ENCODE measurements around the gene WBP2NL.
A peak's percentile ranks its signal among the peaks of the same experiment; 100 is the strongest.

WBP2NL gene

DNA sequence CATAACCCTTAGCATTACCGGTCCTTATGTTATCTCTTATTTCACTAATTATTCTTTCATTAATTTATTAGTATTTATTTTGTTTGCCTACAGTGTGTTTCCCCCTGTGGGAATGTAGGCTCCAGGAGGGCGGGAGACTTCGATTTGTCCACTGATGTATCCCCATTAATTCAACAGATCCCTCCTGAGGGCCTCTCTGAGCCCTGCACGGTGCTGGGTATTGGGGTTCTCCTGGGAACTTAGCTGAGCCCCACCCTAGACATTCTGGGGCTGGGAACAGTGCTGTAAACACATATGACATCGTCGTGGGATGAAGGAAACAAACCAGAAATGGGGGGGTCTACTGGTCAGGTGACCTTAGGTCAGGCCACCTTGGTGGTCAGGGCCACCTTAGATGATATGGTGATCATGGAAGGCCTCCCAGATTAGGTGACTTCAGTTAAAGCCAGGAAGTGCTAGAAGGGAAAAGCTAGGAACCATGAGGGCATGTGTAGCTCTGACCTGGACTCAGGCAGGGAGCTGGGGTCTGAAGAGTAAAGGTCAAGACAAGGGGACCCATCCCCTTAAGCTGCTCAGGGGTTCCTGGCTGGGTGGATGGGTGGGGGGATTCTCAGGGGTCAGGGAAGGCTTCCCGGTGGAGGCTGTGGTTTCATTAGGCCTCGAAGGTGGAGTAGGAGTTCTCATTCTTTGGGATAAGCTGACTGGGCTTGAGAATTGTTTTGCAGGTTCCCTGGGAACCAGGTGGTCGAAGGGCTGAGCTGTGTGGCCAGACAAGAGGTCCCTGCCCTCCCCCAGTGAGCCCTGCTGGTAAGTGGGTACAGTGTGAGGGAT lies 76.5 kb downstream of the WBP2NL start:
- H2BK15ac ChIP-seq (ENCODE audit: low read depth, poor library complexity, severe bottlenecking) = no peak overlapping the region
- H3K36me3 ChIP-seq (ENCODE audit: control insufficient read depth in 1 of 2, insufficient read depth in 2 of 2, low read depth in 1 of 2, low read length in 2 of 2) = peaks cover 0 to 28% of the 10 kb centered on the region in 2 experiments
- H3K9me3 ChIP-seq (ENCODE audit: control insufficient read depth, low read length) = no peaks in the 10 kb centered on the region
- H2BK12ac ChIP-seq (ENCODE audit: low read length in 2 of 2) = no peak overlapping the region
- H2AFZ ChIP-seq (ENCODE audit: low read depth, low read length) = no peak overlapping the region
- H3K4me1 ChIP-seq (ENCODE audit: control insufficient read depth, insufficient read depth, low read depth, low read length) = peaks cover 14% of the 10 kb centered on the region
- H3K9ac ChIP-seq (ENCODE audit: low read length) = peak overlapping the region; percentile 94
- H3K4me2 ChIP-seq (ENCODE audit: low read length, poor library complexity, severe bottlenecking) = no peak overlapping the region
- H3K79me1 ChIP-seq (replicated peaks; ENCODE audit: low read length, poor library complexity, severe bottlenecking) = no peaks in the 10 kb centered on the region
- peak overlapping the region in 1 of 2 experiments; percentile 82 for H3K4me3 ChIP-seq (ENCODE audit: insufficient read depth in 1 of 2, low read depth in 1 of 2, low read length in 2 of 2)
- no peak overlapping the region for H3K27ac ChIP-seq (ENCODE audit: low read length, poor library complexity, severe bottlenecking)
- no peak overlapping the region for H4K8ac ChIP-seq (ENCODE audit: low read length)
- H3K23ac ChIP-seq (ENCODE audit: low read length in 2 of 2) = no peak overlapping the region
- no peak for DNase-seq
- no peak overlapping the region for H2BK5ac ChIP-seq (ENCODE audit: low read depth, low read length, poor library complexity, severe bottlenecking)
- no peak overlapping the region for H4K91ac ChIP-seq (ENCODE audit: low read length)
- no peak overlapping the region for H3K14ac ChIP-seq (ENCODE audit: low read length in 2 of 2)
- no peak overlapping the region for H3K18ac ChIP-seq (ENCODE audit: low read depth in 1 of 2, low read length in 2 of 2)
- H2BK120ac ChIP-seq (ENCODE audit: low read depth, low read length) = no peak overlapping the region
- H3K27me3 ChIP-seq (ENCODE audit: control insufficient read depth in 1 of 2, insufficient read depth in 1 of 2, low read length in 2 of 2) = no peaks in the 10 kb centered on the region
- H2AK5ac ChIP-seq (ENCODE audit: low read length, severe bottlenecking) = no peak overlapping the region
- H3K4ac ChIP-seq (ENCODE audit: low read depth in 1 of 2, low read length in 2 of 2) = no peak overlapping the region
- 94% methylated on average over 8 of the region's 9 CpGs for WGBS

DNA sequence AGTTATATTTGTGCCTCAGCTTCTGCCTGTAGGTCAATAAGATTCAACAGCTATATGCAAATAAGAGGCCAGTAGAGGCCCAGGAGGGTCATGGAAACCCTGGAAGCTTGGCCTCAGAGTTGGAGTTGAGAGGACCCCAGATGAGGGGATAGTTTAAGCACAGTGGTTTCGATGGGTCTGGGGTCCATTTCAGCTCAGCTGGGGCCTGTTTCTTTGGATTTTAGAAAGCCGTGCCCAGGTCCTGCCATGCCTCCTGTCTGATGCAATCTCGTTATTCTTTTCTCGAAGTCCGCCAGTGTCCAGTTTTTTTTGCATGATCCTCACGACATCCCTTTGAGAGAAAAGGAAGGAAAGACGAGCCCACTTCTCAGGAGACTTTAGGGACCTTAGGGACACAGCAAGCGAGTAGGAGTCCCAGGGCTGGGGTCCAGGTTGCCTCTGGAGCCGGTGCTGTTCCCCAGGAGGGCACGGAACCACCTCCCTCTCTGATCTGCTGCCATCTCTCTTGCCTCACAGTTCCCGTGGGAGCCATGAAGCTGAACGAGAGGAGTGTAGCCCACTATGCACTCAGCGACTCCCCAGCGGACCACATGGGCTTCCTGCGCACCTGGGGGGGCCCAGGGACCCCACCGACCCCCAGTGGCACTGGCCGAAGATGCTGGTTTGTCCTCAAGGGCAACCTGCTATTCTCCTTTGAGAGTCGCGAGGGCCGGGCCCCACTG lies 78.3 kb downstream of the WBP2NL start:
- DNase-seq = no peak
- Histone ChIP-seq H4K8ac (ENCODE audit: low read length) (no peak overlapping the region), H3K4me1 (ENCODE audit: control insufficient read depth, insufficient read depth, low read depth, low read length) (peaks cover 8% of the 10 kb centered on the region), H4K91ac (ENCODE audit: low read length) (no peak overlapping the region), H2BK5ac (ENCODE audit: low read depth, low read length, poor library complexity, severe bottlenecking) (no peak overlapping the region), H3K79me1 (replicated peaks; ENCODE audit: low read length, poor library complexity, severe bottlenecking) (peaks cover 5% of the 10 kb centered on the region), H3K9ac (ENCODE audit: low read length) (no peak overlapping the region), H3K27me3 (ENCODE audit: control insufficient read depth in 1 of 2, insufficient read depth in 1 of 2, low read length in 2 of 2) (no peaks in the 10 kb centered on the region), H2AK5ac (ENCODE audit: low read length, severe bottlenecking) (no peak overlapping the region), H3K4me3 (ENCODE audit: insufficient read depth in 1 of 2, low read depth in 1 of 2, low read length in 2 of 2) (no peak overlapping the region), H3K4me2 (ENCODE audit: low read length, poor library complexity, severe bottlenecking) (no peak overlapping the region), H3K9me3 (ENCODE audit: control insufficient read depth, low read length) (no peaks in the 10 kb centered on the region), H3K36me3 (ENCODE audit: control insufficient read depth in 1 of 2, insufficient read depth in 2 of 2, low read depth in 1 of 2, low read length in 2 of 2) (peaks cover 0 to 30% of the 10 kb centered on the region in 2 experiments), H2BK120ac (ENCODE audit: low read depth, low read length) (no peak overlapping the region), H3K14ac (ENCODE audit: low read length in 2 of 2) (no peak overlapping the region), H3K4ac (ENCODE audit: low read depth in 1 of 2, low read length in 2 of 2) (no peak overlapping the region), H3K23ac (ENCODE audit: low read length in 2 of 2) (no peak overlapping the region), H3K27ac (ENCODE audit: low read length, poor library complexity, severe bottlenecking) (no peak overlapping the region), H2AFZ (ENCODE audit: low read depth, low read length) (no peak overlapping the region), H2BK15ac (ENCODE audit: low read depth, poor library complexity, severe bottlenecking) (no peak overlapping the region), H2BK12ac (ENCODE audit: low read length in 2 of 2) (no peak overlapping the region), H3K18ac (ENCODE audit: low read depth in 1 of 2, low read length in 2 of 2) (no peak overlapping the region)
- 93% methylated on average over 20 of the region's 20 CpGs for whole genome bisulfite sequencing

DNA sequence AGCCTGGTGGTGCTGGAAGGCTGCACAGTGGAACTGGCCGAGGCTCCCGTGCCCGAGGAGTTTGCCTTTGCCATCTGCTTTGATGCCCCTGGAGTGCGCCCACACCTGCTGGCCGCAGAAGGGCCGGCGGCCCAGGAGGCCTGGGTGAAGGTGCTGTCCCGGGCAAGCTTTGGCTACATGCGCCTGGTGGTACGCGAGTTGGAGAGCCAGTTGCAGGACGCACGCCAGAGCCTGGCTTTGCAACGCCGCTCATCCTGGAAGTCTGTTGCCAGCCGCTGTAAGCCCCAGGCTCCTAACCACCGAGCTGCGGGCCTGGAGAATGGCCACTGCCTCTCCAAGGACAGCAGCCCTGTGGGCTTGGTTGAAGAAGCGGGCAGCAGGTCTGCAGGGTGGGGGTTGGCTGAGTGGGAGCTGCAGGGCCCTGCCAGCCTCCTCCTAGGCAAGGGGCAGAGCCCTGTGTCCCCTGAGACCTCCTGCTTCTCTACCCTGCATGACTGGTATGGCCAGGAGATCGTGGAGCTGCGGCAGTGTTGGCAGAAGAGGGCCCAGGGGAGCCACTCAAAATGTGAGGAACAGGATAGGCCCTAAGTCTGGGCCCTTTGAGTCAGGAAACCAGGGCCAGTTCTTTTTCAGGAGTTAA lies 79.0 kb downstream of the WBP2NL start:
- Histone ChIP-seq H3K4me2 (ENCODE audit: low read length, poor library complexity, severe bottlenecking) (no peak overlapping the region), H3K18ac (ENCODE audit: low read depth in 1 of 2, low read length in 2 of 2) (no peak overlapping the region), H2AFZ (ENCODE audit: low read depth, low read length) (no peak overlapping the region), H3K27me3 (ENCODE audit: control insufficient read depth in 1 of 2, insufficient read depth in 1 of 2, low read length in 2 of 2) (no peaks in the 10 kb centered on the region), H2BK5ac (ENCODE audit: low read depth, low read length, poor library complexity, severe bottlenecking) (no peak overlapping the region), H3K9ac (ENCODE audit: low read length) (peak overlapping the region; percentile 93), H2BK15ac (ENCODE audit: low read depth, poor library complexity, severe bottlenecking) (no peak overlapping the region), H3K4me1 (ENCODE audit: control insufficient read depth, insufficient read depth, low read depth, low read length) (peaks cover 8% of the 10 kb centered on the region), H4K91ac (ENCODE audit: low read length) (no peak overlapping the region), H3K4ac (ENCODE audit: low read depth in 1 of 2, low read length in 2 of 2) (no peak overlapping the region), H4K8ac (ENCODE audit: low read length) (no peak overlapping the region), H3K36me3 (ENCODE audit: control insufficient read depth in 1 of 2, insufficient read depth in 2 of 2, low read depth in 1 of 2, low read length in 2 of 2) (peaks cover 2 to 36% of the 10 kb centered on the region in 2 experiments), H3K27ac (ENCODE audit: low read length, poor library complexity, severe bottlenecking) (no peak overlapping the region), H2AK5ac (ENCODE audit: low read length, severe bottlenecking) (no peak overlapping the region), H3K79me1 (replicated peaks; ENCODE audit: low read length, poor library complexity, severe bottlenecking) (peaks cover 7% of the 10 kb centered on the region), H3K9me3 (ENCODE audit: control insufficient read depth, low read length) (no peaks in the 10 kb centered on the region), H3K14ac (ENCODE audit: low read length in 2 of 2) (no peak overlapping the region), H3K23ac (ENCODE audit: low read length in 2 of 2) (no peak overlapping the region), H2BK12ac (ENCODE audit: low read length in 2 of 2) (no peak overlapping the region), H3K4me3 (ENCODE audit: insufficient read depth in 1 of 2, low read depth in 1 of 2, low read length in 2 of 2) (no peak overlapping the region), H2BK120ac (ENCODE audit: low read depth, low read length) (no peak overlapping the region)
- 95% methylated on average over 21 of the region's 21 CpGs for WGBS
- DNase-seq = no peak
